Embryonic facial prominence (tissue), 1 donor: ENCODE data around the gene PPP1R3G.

Source experiments
- DNase-seq: peaks from one replicate; pipeline ENCODE4 v3.0.0-alpha.2; 2016; ENCODE audit errors: extremely low spot score

PPP1R3G gene

GRCh38 chr6:5094327-5094726 lies 9.2 kb downstream of the PPP1R3G start:
- peak; percentile 19 for DNase-seq

- no peak for DNase-seq
Measured at GRCh38 chr6:5095236-5095635, 10.1 kb downstream of the PPP1R3G start.

- no peak for DNase-seq
Measured at GRCh38 chr6:5096482-5096881, 11.3 kb downstream of the PPP1R3G start.

- no peak for DNase-seq
Measured at GRCh38 chr6:5098501-5099270, 13.5 kb downstream of the PPP1R3G start.

DNA sequence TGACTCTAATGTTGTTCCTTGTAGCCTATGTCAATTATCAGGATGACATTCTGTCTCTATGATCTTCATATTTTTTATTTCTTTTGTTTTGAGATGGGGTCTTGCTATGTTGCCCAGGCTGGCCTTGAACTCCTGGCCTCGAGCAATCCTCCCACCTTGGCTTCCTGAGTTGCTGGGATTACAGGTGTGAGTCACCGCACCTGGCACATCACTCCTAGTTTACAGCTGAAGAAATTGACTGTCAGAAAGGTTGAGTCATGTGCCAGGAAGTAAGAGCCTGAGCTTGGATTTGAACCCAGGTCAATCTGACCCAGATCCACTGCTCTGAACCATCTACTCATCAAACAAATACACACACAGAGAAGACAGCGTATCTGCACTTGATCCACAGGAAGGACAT lies 14.4 kb downstream of the PPP1R3G start:
- DNase-seq = no peak

- no peak for DNase-seq
Measured at GRCh38 chr6:5100806-5101205, 15.7 kb downstream of the PPP1R3G start.

DNA sequence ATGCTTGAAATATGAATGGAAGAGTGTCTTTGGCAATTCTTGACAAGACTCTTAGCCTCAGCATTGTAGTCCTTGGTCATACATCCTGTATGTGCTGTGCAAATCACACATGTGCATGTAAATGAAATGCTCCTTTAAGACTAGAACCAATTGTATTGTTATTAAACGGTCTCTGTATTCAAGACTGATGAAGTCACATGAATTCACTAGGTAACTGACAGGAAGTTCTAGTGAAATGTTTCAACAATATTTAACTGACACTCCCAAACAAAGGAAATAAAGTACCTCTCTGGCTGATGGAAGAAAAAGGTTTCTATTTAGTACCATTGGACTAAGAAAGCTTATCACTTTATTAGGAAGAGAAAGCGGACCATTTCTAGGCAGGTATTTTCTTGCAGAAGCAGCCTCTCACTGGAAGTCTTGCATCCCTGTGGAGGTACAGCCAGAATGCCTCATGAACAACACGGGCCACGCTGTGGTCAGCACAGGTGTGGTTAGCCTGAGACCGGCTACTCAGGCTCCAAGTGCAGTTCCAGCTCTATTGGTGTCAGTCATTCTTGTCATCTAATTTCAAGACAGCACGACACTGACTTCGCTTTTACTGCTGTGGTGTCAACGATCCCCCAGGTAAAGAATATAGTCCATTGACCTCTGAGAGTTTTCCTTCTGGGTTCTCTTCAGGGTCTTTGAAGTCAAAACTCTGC lies 17.3 kb downstream of the PPP1R3G start:
- DNase-seq = no peak

- DNase-seq = no peak
Measured at GRCh38 chr6:5103250-5103649, 18.1 kb downstream of the PPP1R3G start.

GRCh38 chr6:5104667-5105066 lies 19.5 kb downstream of the PPP1R3G start:
- no peak for DNase-seq

GRCh38 chr6:5105146-5105545 lies 20.0 kb downstream of the PPP1R3G start:
- DNase-seq = no peak

DNA sequence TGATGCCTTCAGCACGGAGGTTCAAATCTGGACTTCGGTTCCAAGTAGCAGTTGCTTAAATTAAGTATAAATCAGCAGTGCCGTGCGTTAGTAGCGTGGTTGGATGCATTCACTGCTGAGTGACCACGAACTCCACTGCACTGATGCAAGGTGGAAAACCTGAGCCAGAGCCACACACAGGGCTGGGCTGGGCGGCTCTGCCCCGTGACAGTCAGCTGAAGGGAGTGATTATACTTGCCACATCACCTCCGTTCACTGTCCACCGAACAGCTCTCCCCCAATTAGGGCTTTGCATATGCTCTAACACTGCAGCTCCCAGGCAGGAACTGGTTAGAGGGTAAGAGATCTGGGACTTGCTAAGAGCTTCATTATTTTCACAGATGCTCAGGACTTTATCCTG lies 22.2 kb downstream of the PPP1R3G start:
- no peak for DNase-seq

GRCh38 chr6:5108068-5108467 lies 22.9 kb downstream of the PPP1R3G start:
- DNase-seq = no peak

GRCh38 chr6:5108536-5109150 lies 23.5 kb downstream of the PPP1R3G start:
- DNase-seq = no peak

DNA sequence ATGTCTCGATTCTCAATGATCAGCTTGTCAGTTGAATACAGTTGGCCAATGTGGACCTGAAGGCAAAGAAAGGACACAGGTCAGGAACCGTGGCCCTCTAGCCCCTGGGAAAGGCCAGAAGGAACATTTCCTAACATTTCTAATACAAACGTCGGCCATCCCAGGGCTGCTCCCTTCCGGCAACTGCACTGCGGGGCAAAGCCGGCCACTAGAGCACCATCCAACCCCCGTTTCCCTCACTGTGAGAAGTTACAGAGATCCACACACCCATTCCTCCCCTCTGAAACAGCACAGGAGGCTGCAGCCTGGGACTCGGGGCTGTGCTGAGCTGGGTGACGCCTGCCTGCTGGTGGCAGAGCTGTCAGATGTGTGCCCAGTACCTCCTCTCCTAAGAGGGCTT lies 24.3 kb downstream of the PPP1R3G start:
- no peak for DNase-seq

DNA sequence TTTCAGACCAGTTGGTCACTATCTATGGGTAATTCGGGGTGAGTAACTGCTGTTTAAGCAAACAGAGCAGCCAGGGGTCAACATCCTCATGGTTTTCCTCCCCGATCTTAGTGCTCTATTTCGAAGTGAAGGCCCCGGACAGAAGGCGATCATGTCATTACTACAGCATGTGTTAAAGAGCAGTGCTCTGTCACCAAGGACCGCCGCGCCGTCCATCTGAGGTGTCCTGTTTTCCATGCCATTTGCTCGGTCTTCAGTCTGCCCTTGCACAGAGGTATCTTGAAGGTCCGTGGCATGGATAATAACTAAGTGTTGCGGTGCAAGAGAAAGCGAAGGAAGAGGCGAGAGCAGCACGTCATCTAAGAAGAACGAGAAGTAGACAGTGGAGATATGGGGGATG lies 25.1 kb downstream of the PPP1R3G start:
- DNase-seq = no peak

GRCh38 chr6:5111626-5112025 lies 26.5 kb downstream of the PPP1R3G start:
- no peak for DNase-seq

DNA sequence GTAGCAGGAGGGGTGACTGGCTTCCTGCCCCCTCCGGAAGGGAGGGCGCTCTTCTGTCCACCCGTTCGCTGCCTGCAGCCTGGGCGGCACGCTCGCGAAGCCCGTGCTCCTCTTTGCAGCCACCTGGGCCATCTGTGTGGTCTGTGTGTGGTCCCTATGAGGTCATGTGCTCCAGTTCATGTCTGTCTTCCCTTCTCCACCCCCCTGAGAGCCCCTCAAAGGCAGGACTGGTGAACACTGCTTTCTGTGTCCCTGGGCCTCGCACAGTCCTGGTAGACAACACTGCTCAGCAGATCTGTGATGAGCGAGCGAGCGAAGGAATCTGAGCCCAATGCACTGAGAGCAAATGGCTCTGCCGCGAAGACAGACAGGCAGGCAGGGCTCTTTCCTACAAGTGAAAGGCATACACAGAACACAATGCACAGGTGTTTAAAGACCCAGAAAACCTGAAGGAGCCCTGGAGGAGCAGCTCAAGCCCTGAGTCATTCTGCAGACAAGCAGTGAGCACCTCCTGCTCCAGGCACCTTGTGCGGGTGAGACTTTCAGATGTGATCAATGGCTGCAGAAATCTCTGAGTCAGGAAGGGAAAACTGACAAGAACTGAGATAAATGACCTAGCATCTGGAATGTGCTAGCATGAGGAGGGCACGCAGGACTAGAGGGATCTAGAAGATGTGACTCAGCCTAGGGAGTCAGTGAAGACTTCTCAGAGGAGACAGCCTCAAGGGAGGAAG lies 27.1 kb downstream of the PPP1R3G start:
- no peak for DNase-seq

DNA sequence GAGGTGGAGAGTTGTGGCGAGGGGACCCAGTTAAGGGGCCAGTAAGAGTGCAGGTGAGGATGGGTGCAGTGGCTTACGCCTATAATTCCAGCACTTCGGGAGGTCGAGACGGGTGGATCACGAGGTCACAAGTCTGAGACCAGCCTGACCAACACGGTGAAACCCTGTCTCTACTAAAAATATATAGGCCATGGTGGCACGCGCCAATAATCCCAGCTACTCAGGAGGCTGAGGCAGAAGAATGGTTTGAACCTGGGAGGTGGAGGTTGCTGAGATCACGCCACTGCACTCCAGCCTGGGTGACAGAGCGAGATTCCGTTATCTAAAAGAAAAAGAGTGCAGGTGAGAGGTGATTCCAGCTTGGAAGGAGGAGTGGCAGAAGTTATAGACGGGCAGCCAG lies 28.0 kb downstream of the PPP1R3G start:
- DNase-seq = no peak

- no peak for DNase-seq
Measured at GRCh38 chr6:5115168-5115567, 30.0 kb downstream of the PPP1R3G start.

DNA sequence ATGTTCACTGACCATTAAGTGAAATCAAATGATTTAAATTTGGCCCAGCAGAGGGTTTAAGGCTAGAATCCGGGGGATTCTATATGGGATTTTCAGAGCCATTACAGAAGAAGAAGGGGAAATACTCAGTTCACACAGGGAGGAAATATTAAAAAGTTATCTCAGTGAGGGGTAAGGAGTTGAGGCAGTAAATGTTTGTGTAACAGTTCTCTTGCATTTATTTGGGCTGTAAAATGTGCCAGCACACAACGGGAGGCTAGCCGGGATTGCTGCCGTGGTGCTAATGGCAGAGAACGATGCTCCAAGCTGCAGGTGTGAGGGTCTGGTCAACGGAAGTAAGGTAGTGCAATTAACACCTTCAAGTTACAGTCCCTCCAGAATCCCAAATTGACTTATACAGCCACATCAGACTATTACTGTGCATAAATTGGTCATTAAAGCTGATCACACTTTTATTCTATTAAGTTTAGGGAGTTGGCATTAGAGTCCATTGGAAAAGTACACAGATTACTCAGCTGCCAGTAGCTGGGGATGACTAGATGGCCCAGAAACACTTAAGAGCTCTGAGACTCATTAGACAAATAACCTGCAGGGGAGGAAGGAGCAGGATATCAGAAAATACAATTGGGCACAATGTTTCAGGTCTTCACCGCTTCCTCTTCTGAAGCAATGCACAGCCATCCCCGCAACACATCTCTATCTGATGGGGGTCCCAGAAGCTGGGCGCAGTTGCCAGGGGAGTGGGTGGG lies 31.3 kb downstream of the PPP1R3G start:
- DNase-seq = no peak

GRCh38 chr6:5119090-5119951 lies 34.2 kb downstream of the PPP1R3G start:
- DNase-seq = no peak
